Measurements from ENCODE around the gene NTRK2.

Gene NTRK2

GRCh38 chr9:84862810-84863287 lies 193.3 kb downstream of the NTRK2 start:
- no peak for TF ChIP-seq CTCF (IDR thresholded peaks at IDR 0.05; ENCODE audit: extremely low read depth, missing control alignments)
- DNase-seq (ENCODE audit: low spot score), result no peak

- no peak for DNase-seq (ENCODE audit: low spot score)
- TF ChIP-seq CTCF (IDR thresholded peaks at IDR 0.05; ENCODE audit: extremely low read depth, missing control alignments), result no peak
Observed at GRCh38 chr9:84863372-84863771, 193.8 kb downstream of the NTRK2 start.

- no peak for TF ChIP-seq CTCF (IDR thresholded peaks at IDR 0.05; ENCODE audit: extremely low read depth, missing control alignments)
- DNase-seq (ENCODE audit: low spot score), result no peak
Observed at GRCh38 chr9:84866396-84867175, 197.1 kb downstream of the NTRK2 start.

GRCh38 chr9:84867186-84867585 lies 197.7 kb downstream of the NTRK2 start:
- TF ChIP-seq CTCF (IDR thresholded peaks at IDR 0.05; ENCODE audit: extremely low read depth, missing control alignments), result no peak
- DNase-seq (ENCODE audit: low spot score), result no peak

- DNase-seq (ENCODE audit: low spot score), result no peak
- TF ChIP-seq CTCF (IDR thresholded peaks at IDR 0.05; ENCODE audit: extremely low read depth, missing control alignments), result no peak
Observed at GRCh38 chr9:84869091-84869490, 199.6 kb downstream of the NTRK2 start.

GRCh38 chr9:84871983-84872382 lies 202.5 kb downstream of the NTRK2 start:
- no peak for DNase-seq (ENCODE audit: low spot score)
- no peak for TF ChIP-seq CTCF (IDR thresholded peaks at IDR 0.05; ENCODE audit: extremely low read depth, missing control alignments)

GRCh38 chr9:84874022-84874421 lies 204.5 kb downstream of the NTRK2 start:
- TF ChIP-seq CTCF (IDR thresholded peaks at IDR 0.05; ENCODE audit: extremely low read depth, missing control alignments), result no peak
- no peak for DNase-seq (ENCODE audit: low spot score)

Measured in GM20000 (cell line).